Gastrocnemius medialis (tissue), 4 donors: ENCODE measurements around the gene ADAMTS14.

Experiments used
- POLR2A ChIP-seq, 2 donors: fragments of 450-650 bp; IDR thresholded peaks; one replicate each; pipeline ENCODE4 v1.6.1; 2017; ENCODE audit warnings: antibody characterized with exemption in 2 of 2, mild to moderate bottlenecking in 2 of 2, moderate library complexity in 2 of 2
- TF ChIP-seq, protein P1 (sequence below), 5 experiments: fragments of 450-650 bp in 3 of 5; fragments of 200-600 bp in 2 of 5; sonication (generic) in 2 of 5; IDR thresholded peaks in 4 of 5; conservative IDR thresholded peaks in 1 of 5; 1 replicate in 4 of 5; 2 replicates in 1 of 5; pipeline ENCODE4 v1.5.1; 2016 to 2019; ENCODE audit warnings: antibody characterized with exemption in 5 of 5, mild to moderate bottlenecking in 3 of 5, moderate library complexity in 3 of 5

GRCh38 chr10:70648427-70648826 lies 23.9 kb upstream of the ADAMTS14 start:
- TF ChIP-seq, protein P1, sequence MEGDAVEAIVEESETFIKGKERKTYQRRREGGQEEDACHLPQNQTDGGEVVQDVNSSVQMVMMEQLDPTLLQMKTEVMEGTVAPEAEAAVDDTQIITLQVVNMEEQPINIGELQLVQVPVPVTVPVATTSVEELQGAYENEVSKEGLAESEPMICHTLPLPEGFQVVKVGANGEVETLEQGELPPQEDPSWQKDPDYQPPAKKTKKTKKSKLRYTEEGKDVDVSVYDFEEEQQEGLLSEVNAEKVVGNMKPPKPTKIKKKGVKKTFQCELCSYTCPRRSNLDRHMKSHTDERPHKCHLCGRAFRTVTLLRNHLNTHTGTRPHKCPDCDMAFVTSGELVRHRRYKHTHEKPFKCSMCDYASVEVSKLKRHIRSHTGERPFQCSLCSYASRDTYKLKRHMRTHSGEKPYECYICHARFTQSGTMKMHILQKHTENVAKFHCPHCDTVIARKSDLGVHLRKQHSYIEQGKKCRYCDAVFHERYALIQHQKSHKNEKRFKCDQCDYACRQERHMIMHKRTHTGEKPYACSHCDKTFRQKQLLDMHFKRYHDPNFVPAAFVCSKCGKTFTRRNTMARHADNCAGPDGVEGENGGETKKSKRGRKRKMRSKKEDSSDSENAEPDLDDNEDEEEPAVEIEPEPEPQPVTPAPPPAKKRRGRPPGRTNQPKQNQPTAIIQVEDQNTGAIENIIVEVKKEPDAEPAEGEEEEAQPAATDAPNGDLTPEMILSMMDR (IDR thresholded peaks at IDR 0.05 in 4 of 5, conservative IDR thresholded peaks at IDR 0.05 in 1 of 5), result no peak
- TF ChIP-seq POLR2A (IDR thresholded peaks at IDR 0.05), result no peak
